HepG2 (cell line): ENCODE results near the gene MTM1. TPM values are rescaled to one million over a fixed set of nuclear protein-coding genes. Genes with fewer than 3 reads are reported as not detected.

Experiments used
- GZF1 ChIP-seq: sonication (generic); formaldehyde crosslinking; IDR thresholded peaks from 2 replicates; pipeline ENCODE4 v1.5.1; 2020; ENCODE audit warnings: mild to moderate bottlenecking, missing genetic modification reagents
- HMG20A ChIP-seq: IDR thresholded peaks from 2 replicates; pipeline ENCODE4 v1.6.1; 2016; ENCODE audit warnings: borderline replicate concordance
- IRF9 ChIP-seq: sonication (generic); formaldehyde crosslinking; IDR thresholded peaks from 2 replicates; pipeline ENCODE4 v1.8.0; 2022; ENCODE audit warnings: missing genetic modification reagents, mild to moderate bottlenecking, borderline replicate concordance
- PRPF4 ChIP-seq: fragments of 200-400 bp; formaldehyde crosslinking; IDR thresholded peaks from 2 replicates; pipeline ENCODE4 v1.6.1; 2016; ENCODE audit warnings: low read length, low read depth; ENCODE audit not compliant: poor library complexity, severe bottlenecking
- SIX1 ChIP-seq: sonication (generic); formaldehyde crosslinking; IDR thresholded peaks from 2 replicates; pipeline ENCODE4 v1.4.0; 2020; ENCODE audit warnings: missing genetic modification reagents, borderline replicate concordance
- SNAPC2 ChIP-seq: sonication (generic); formaldehyde crosslinking; IDR thresholded peaks from 2 replicates; pipeline ENCODE4 v1.8.1; 2022; ENCODE audit warnings: mild to moderate bottlenecking, missing genetic modification reagents
- STAT5B ChIP-seq: sonication (generic); formaldehyde crosslinking; IDR thresholded peaks from 2 replicates; pipeline ENCODE4 v1.4.0; 2020; ENCODE audit warnings: missing genetic modification reagents
- ZNF235 ChIP-seq: sonication (generic); formaldehyde crosslinking; IDR thresholded peaks from 2 replicates; pipeline ENCODE4 v1.8.1; 2023; ENCODE audit warnings: mild to moderate bottlenecking, missing genetic modification reagents, borderline replicate concordance
- ZNF354B ChIP-seq: sonication (generic); formaldehyde crosslinking; IDR thresholded peaks from 2 replicates; pipeline ENCODE4 v1.8.0; 2022; ENCODE audit warnings: mild to moderate bottlenecking, missing genetic modification reagents
- ZNF549 ChIP-seq: sonication (generic); formaldehyde crosslinking; IDR thresholded peaks from 2 replicates; pipeline ENCODE4 v1.5.0; 2020; ENCODE audit warnings: missing genetic modification reagents
- ZNF629 ChIP-seq: sonication (generic); formaldehyde crosslinking; conservative IDR thresholded peaks from 2 replicates; pipeline ENCODE4 v1.5.0; 2020; ENCODE audit warnings: missing genetic modification reagents
- polyA plus RNA-seq, 8 experiments: library from polyadenylated mRNA; depleted of rRNA in 3 of 8; stranded (reverse) in 7 of 8; unstranded in 1 of 8; fragments of >200 nt; fragmentation: Illumina TruSeq in 4 of 8; extraction: Trizol in 4 of 8; gene quantifications; 2 replicates each; pipeline versions ENCODE4 v1.2.1 to v1.2.3, GENCODE V29; 2011 to 2016; ENCODE audit warnings: low read depth in 4 of 8, missing spikeins in 1 of 8, mixed read lengths in 1 of 8; ENCODE audit not compliant: insufficient read depth in 1 of 8
- total RNA-seq, 5 experiments: library from RNA; depleted of rRNA; stranded (reverse); fragments of >200 nt; fragmentation: Illumina TruSeq; extraction: Trizol; gene quantifications; 2 replicates each; pipeline ENCODE4 v1.2.3, GENCODE V29; 2016; ENCODE audit warnings: low read depth in 1 of 5
- TF ChIP-seq, protein P1 (sequence below): sonication (generic); formaldehyde crosslinking; IDR thresholded peaks from 2 replicates; pipeline ENCODE4 v1.5.0; 2020; ENCODE audit warnings: missing genetic modification reagents, mild to moderate bottlenecking, borderline replicate concordance
- TF ChIP-seq, protein P2 (sequence below): IDR thresholded peaks from 2 replicates; pipeline ENCODE4 v1.6.1; 2016; ENCODE audit warnings: missing compliant biosample characterization, missing genetic modification reagents, borderline replicate concordance
- TF ChIP-seq, protein P3 (sequence below): sonication (generic); formaldehyde crosslinking; IDR thresholded peaks from 2 replicates; pipeline ENCODE4 v1.8.1; 2023; ENCODE audit warnings: missing genetic modification reagents, inconsistent platforms, borderline replicate concordance
- TF ChIP-seq, protein P4 (sequence below): sonication (generic); formaldehyde crosslinking; IDR thresholded peaks from 2 replicates; pipeline ENCODE4 v1.8.0; 2022; ENCODE audit warnings: mild to moderate bottlenecking, missing genetic modification reagents, borderline replicate concordance
- TF ChIP-seq, protein P5 (sequence below): sonication (generic); formaldehyde crosslinking; IDR thresholded peaks from 2 replicates; pipeline ENCODE4 v1.5.1; 2020; ENCODE audit warnings: mild to moderate bottlenecking, missing genetic modification reagents, borderline replicate concordance

The MTM1 gene
- total and polyA plus RNA-seq, 2 of the 13 experiments (the other 11 are each of a cell fraction or from before 2014, with no cell fraction given): 12.0 to 15.2 TPM

DNA sequence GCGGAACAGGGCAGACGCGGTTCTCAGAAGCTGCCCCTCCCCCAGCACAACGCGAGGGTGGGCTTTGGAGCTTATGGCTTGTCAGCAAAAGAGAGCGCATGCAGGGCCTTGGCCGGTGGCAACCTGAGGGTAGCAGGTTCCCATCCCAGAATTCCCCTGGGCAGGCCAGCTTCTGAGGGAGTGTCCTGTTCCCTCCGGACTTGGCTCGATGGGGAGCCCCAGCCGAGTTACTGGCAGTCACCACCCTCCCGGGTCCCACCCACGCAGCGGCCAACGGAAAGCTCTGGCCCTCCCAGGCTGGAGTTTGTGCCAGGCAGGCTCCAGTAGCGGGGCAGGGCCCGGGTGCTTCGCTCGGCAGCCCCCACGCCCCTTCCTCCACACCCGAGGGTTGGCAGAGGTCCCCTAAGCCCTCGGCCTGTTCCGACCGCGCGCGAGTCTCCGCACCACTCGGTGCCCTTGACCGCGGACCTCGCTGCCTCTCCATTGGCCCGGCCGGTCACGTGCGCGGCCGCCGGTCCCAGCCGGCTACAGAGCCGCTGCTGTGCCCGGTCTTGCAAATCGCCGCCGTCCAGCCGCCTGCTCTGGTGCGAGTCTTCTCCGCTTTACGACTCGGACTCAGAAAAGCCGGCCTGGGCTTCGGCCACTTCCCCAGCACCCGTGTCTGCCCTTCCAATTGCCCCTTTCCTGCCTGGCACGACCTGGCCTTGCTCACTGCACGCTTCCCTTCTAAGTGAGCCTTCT lies 20.9 kb upstream of the MTM1 start (continued):
- TF ChIP-seq, protein P1, sequence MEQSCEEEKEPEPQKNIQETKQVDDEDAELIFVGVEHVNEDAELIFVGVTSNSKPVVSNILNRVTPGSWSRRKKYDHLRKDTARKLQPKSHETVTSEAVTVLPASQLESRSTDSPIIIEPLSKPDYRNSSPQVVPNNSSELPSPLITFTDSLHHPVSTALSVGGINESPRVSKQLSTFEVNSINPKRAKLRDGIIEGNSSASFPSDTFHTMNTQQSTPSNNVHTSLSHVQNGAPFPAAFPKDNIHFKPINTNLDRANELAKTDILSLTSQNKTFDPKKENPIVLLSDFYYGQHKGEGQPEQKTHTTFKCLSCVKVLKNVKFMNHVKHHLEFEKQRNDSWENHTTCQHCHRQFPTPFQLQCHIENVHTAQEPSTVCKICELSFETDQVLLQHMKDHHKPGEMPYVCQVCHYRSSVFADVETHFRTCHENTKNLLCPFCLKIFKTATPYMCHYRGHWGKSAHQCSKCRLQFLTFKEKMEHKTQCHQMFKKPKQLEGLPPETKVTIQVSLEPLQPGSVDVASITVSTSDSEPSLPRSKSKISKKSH (CRISPR knock-in tag): no peak; the same call in 1 of the 2 replicates
- TF ChIP-seq SIX1 (CRISPR knock-in tag) (no peak), ZNF354B (no peak), IRF9 (no peak), SNAPC2 (CRISPR knock-in tag) (no peak), HMG20A (CRISPR knock-in tag) (no peak), ZNF549 (no peak), STAT5B (no peak), GZF1 (no peak), PRPF4 (no peak), ZNF235 (CRISPR knock-in tag) (no peak), ZNF629 (CRISPR knock-in tag) (no peak)
- TF ChIP-seq, protein P2, sequence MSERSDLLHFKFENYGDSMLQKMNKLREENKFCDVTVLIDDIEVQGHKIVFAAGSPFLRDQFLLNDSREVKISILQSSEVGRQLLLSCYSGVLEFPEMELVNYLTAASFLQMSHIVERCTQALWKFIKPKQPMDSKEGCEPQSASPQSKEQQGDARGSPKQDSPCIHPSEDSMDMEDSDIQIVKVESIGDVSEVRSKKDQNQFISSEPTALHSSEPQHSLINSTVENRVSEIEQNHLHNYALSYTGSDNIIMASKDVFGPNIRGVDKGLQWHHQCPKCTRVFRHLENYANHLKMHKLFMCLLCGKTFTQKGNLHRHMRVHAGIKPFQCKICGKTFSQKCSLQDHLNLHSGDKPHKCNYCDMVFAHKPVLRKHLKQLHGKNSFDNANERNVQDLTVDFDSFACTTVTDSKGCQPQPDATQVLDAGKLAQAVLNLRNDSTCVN (CRISPR knock-in tag): no peak
- TF ChIP-seq, protein P3, sequence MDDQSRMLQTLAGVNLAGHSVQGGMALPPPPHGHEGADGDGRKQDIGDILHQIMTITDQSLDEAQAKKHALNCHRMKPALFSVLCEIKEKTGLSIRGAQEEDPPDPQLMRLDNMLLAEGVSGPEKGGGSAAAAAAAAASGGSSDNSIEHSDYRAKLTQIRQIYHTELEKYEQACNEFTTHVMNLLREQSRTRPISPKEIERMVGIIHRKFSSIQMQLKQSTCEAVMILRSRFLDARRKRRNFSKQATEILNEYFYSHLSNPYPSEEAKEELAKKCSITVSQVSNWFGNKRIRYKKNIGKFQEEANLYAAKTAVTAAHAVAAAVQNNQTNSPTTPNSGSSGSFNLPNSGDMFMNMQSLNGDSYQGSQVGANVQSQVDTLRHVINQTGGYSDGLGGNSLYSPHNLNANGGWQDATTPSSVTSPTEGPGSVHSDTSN (CRISPR knock-in tag): no peak
- TF ChIP-seq, protein P4, sequence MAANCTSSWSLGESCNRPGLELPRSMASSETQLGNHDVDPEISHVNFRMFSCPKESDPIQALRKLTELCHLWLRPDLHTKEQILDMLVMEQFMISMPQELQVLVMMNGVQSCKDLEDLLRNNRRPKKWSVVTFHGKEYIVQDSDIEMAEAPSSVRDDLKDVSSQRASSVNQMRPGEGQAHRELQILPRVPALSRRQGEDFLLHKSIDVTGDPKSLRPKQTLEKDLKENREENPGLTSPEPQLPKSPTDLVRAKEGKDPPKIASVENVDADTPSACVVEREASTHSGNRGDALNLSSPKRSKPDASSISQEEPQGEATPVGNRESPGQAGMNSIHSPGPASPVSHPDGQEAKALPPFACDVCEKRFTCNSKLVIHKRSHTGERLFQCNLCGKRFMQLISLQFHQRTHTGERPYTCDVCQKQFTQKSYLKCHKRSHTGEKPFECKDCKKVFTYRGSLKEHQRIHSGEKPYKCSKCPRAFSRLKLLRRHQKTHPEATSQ (CRISPR knock-in tag): no peak
- TF ChIP-seq, protein P5, sequence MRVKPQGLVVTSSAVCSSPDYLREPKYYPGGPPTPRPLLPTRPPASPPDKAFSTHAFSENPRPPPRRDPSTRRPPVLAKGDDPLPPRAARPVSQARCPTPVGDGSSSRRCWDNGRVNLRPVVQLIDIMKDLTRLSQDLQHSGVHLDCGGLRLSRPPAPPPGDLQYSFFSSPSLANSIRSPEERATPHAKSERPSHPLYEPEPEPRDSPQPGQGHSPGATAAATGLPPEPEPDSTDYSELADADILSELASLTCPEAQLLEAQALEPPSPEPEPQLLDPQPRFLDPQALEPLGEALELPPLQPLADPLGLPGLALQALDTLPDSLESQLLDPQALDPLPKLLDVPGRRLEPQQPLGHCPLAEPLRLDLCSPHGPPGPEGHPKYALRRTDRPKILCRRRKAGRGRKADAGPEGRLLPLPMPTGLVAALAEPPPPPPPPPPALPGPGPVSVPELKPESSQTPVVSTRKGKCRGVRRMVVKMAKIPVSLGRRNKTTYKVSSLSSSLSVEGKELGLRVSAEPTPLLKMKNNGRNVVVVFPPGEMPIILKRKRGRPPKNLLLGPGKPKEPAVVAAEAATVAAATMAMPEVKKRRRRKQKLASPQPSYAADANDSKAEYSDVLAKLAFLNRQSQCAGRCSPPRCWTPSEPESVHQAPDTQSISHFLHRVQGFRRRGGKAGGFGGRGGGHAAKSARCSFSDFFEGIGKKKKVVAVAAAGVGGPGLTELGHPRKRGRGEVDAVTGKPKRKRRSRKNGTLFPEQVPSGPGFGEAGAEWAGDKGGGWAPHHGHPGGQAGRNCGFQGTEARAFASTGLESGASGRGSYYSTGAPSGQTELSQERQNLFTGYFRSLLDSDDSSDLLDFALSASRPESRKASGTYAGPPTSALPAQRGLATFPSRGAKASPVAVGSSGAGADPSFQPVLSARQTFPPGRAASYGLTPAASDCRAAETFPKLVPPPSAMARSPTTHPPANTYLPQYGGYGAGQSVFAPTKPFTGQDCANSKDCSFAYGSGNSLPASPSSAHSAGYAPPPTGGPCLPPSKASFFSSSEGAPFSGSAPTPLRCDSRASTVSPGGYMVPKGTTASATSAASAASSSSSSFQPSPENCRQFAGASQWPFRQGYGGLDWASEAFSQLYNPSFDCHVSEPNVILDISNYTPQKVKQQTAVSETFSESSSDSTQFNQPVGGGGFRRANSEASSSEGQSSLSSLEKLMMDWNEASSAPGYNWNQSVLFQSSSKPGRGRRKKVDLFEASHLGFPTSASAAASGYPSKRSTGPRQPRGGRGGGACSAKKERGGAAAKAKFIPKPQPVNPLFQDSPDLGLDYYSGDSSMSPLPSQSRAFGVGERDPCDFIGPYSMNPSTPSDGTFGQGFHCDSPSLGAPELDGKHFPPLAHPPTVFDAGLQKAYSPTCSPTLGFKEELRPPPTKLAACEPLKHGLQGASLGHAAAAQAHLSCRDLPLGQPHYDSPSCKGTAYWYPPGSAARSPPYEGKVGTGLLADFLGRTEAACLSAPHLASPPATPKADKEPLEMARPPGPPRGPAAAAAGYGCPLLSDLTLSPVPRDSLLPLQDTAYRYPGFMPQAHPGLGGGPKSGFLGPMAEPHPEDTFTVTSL (CRISPR knock-in tag): no peak
